Neural progenitor cell (in vitro differentiated cells): ENCODE measurements around the gene ZNF341. TPM values are rescaled to one million over a fixed set of nuclear protein-coding genes. Genes with fewer than 3 reads are reported as not detected.

Experiments used
- DNase-seq: peaks from one replicate; pipeline ENCODE4 v3.0.0-alpha.2; 2016; ENCODE audit warnings: low spot score
- H2AFZ ChIP-seq: fragments of 200-600 bp; sonication (generic); replicated peaks from 2 replicates; pipeline ENCODE4 v1.6.1; 2016; ENCODE audit warnings: antibody characterized with exemption
- H3F3A ChIP-seq: fragments of 200-600 bp; sonication (generic); 2 replicates; pipeline ENCODE4 v1.6.1; 2016; ENCODE audit warnings: antibody characterized with exemption, low read depth
- H3K27ac ChIP-seq: fragments of 200-600 bp; sonication (generic); 2 replicates; pipeline ENCODE4 v1.5.1; 2016; ENCODE audit warnings: mild to moderate bottlenecking
- H3K27me3 ChIP-seq: fragments of 200-600 bp; sonication (generic); 2 replicates; pipeline ENCODE4 v1.6.1; 2016; ENCODE audit warnings: mild to moderate bottlenecking, moderate library complexity
- H3K36me3 ChIP-seq: fragments of 200-600 bp; sonication (generic); 2 replicates; pipeline ENCODE4 v1.5.1; 2016
- H3K4me1 ChIP-seq: fragments of 200-600 bp; sonication (generic); 2 replicates; pipeline ENCODE4 v1.6.1; 2016; ENCODE audit warnings: mixed run types
- H3K4me2 ChIP-seq: fragments of 200-600 bp; sonication (generic); 2 replicates; pipeline ENCODE4 v1.6.1; 2016
- H3K4me3 ChIP-seq: fragments of 200-600 bp; sonication (generic); 2 replicates; pipeline ENCODE4 v1.5.1; 2016
- H3K79me2 ChIP-seq: fragments of 200-600 bp; sonication (generic); 2 replicates; pipeline ENCODE4 v1.6.1; 2016; ENCODE audit warnings: low read depth
- H3K9ac ChIP-seq: fragments of 200-600 bp; sonication (generic); 2 replicates; pipeline ENCODE4 v1.6.1; 2016
- H3K9me3 ChIP-seq: fragments of 200-600 bp; sonication (generic); 2 replicates; pipeline ENCODE4 v1.5.1; 2016; ENCODE audit warnings: low read depth
- H4K20me1 ChIP-seq: fragments of 200-600 bp; sonication (generic); 2 replicates; pipeline ENCODE4 v1.6.1; 2016; ENCODE audit warnings: low read depth
- H3K27ac Mint-ChIP-seq: 3 replicates; pipeline ENCODE4 v1.8.0; 2021; ENCODE audit warnings: mixed read lengths
- H3K27me3 Mint-ChIP-seq: 2 replicates; pipeline ENCODE4 v1.8.0; 2022; ENCODE audit warnings: low read depth, mild to moderate bottlenecking, inconsistent platforms, moderate library complexity, mixed read lengths; ENCODE audit not compliant: insufficient read depth
- H3K36me3 Mint-ChIP-seq: 3 replicates; pipeline ENCODE4 v1.8.0; 2021; ENCODE audit warnings: mixed read lengths
- H3K4me1 Mint-ChIP-seq: 3 replicates; pipeline ENCODE4 v1.8.0; 2021; ENCODE audit warnings: mixed read lengths
- H3K4me3 Mint-ChIP-seq: 3 replicates; pipeline ENCODE4 v1.8.0; 2021; ENCODE audit warnings: mild to moderate bottlenecking, moderate library complexity, mixed read lengths
- H3K9me3 Mint-ChIP-seq: 3 replicates; pipeline ENCODE4 v1.8.0; 2020; ENCODE audit warnings: mixed read lengths
- EZH2 ChIP-seq: fragments of 200-600 bp; sonication (generic); IDR thresholded peaks from 2 replicates; pipeline ENCODE4 v1.6.1; 2017; ENCODE audit warnings: antibody characterized with exemption, mild to moderate bottlenecking, moderate library complexity
- EZH2phosphoT487 ChIP-seq: fragments of 200-600 bp; sonication (generic); IDR thresholded peaks from 2 replicates; pipeline ENCODE4 v1.6.1; 2017; ENCODE audit warnings: antibody characterized with exemption
- total RNA-seq: library from RNA; depleted of rRNA; stranded (reverse); fragments of >200 nt; gene quantifications from 2 replicates; pipeline ENCODE4 v1.2.3, GENCODE V29; 2015; ENCODE audit warnings: low replicate concordance
- TF ChIP-seq, protein P1 (sequence below): fragments of 200-600 bp; sonication (generic); IDR thresholded peaks from 2 replicates; pipeline ENCODE4 v1.5.1; 2017; ENCODE audit warnings: antibody characterized with exemption, mild to moderate bottlenecking

ZNF341 gene
- total RNA-seq, 1 donor from 2014 or later: 0.82 TPM

DNA sequence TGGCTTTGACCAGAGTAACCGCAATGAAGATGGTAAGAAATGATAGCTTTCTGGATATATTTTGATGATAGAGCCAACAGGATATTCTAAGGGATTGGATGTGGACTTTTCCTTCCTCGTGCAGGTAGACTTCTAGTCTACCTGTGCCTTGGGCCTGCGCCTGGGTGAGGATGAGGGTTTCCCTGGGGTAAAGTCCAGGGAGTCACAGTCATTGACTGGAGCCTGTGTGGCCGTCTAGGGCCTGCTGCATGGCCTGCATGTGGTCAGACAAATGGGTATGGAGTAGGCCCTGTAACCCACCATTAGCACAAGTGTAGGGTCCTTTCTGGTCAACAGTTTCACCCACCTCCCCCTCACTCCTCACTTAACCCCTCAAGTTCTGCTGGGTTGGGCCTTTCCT is 66.6 kb downstream of the ZNF341 start:
- no peaks in the 10 kb centered on the region for H3K4me1 ChIP-seq
- H3K79me2 ChIP-seq: no peaks in the 10 kb centered on the region
- H3K27ac Mint-ChIP-seq: no peak overlapping the region
- no peaks in the 10 kb centered on the region for H3K36me3 Mint-ChIP-seq
- H3K4me2 ChIP-seq: no peak overlapping the region
- H3K4me1 Mint-ChIP-seq: no peaks in the 10 kb centered on the region
- no peak overlapping the region for H3K4me3 ChIP-seq
- H3K4me3 Mint-ChIP-seq: no peak overlapping the region
- H3K27me3 Mint-ChIP-seq: peaks cover 3% of the 10 kb centered on the region
- no peak overlapping the region for H2AFZ ChIP-seq
- DNase-seq: no peak
- no peak overlapping the region for H3K9ac ChIP-seq
- H3K27me3 ChIP-seq: no peaks in the 10 kb centered on the region
- H4K20me1 ChIP-seq: no peaks in the 10 kb centered on the region
- H3K27ac ChIP-seq: no peak overlapping the region
- TF ChIP-seq EZH2phosphoT487: no peak
- TF ChIP-seq, protein P1, sequence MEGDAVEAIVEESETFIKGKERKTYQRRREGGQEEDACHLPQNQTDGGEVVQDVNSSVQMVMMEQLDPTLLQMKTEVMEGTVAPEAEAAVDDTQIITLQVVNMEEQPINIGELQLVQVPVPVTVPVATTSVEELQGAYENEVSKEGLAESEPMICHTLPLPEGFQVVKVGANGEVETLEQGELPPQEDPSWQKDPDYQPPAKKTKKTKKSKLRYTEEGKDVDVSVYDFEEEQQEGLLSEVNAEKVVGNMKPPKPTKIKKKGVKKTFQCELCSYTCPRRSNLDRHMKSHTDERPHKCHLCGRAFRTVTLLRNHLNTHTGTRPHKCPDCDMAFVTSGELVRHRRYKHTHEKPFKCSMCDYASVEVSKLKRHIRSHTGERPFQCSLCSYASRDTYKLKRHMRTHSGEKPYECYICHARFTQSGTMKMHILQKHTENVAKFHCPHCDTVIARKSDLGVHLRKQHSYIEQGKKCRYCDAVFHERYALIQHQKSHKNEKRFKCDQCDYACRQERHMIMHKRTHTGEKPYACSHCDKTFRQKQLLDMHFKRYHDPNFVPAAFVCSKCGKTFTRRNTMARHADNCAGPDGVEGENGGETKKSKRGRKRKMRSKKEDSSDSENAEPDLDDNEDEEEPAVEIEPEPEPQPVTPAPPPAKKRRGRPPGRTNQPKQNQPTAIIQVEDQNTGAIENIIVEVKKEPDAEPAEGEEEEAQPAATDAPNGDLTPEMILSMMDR: no peak
- no peak for TF ChIP-seq EZH2
- no peaks in the 10 kb centered on the region for H3K9me3 ChIP-seq
- H3K9me3 Mint-ChIP-seq: peaks cover 5% of the 10 kb centered on the region
- H3F3A ChIP-seq: no peaks in the 10 kb centered on the region
- H3K36me3 ChIP-seq: no peaks in the 10 kb centered on the region

DNA sequence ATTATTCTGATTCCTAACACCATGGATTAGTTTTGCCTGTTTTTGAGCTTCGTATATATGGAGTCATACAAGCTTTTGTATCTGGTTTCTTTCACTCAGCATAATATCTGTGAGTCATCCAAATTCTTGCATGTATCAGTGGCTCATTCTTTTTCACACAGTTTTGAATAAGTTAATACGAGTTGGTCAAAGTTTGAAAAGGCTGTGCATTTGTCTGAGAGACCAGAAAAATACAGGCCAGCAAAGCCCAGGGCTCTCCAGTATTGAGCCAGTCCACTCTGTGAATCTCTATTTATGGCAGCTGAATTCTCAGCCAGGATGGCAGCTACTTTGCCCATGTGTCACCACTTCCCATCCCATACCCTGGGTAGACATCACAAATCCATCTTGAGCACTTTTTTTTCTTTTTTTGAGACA is 72.1 kb downstream of the ZNF341 start:
- no peak overlapping the region for H3K4me3 Mint-ChIP-seq
- H3K9ac ChIP-seq: no peak overlapping the region
- no peak for DNase-seq
- no peaks in the 10 kb centered on the region for H3K36me3 ChIP-seq
- H4K20me1 ChIP-seq: no peaks in the 10 kb centered on the region
- TF ChIP-seq EZH2: no peak
- TF ChIP-seq, protein P1: no peak
- no peak overlapping the region for H2AFZ ChIP-seq
- H3F3A ChIP-seq: no peaks in the 10 kb centered on the region
- H3K27me3 ChIP-seq: no peaks in the 10 kb centered on the region
- H3K36me3 Mint-ChIP-seq: no peaks in the 10 kb centered on the region
- no peak overlapping the region for H3K27ac ChIP-seq
- no peaks in the 10 kb centered on the region for H3K9me3 ChIP-seq
- no peak overlapping the region for H3K27ac Mint-ChIP-seq
- H3K27me3 Mint-ChIP-seq: peaks cover 2% of the 10 kb centered on the region
- peaks cover 5% of the 10 kb centered on the region for H3K9me3 Mint-ChIP-seq
- H3K4me2 ChIP-seq: no peak overlapping the region
- no peaks in the 10 kb centered on the region for H3K79me2 ChIP-seq
- no peaks in the 10 kb centered on the region for H3K4me1 ChIP-seq
- peaks cover 3% of the 10 kb centered on the region for H3K4me1 Mint-ChIP-seq
- no peak overlapping the region for H3K4me3 ChIP-seq

DNA sequence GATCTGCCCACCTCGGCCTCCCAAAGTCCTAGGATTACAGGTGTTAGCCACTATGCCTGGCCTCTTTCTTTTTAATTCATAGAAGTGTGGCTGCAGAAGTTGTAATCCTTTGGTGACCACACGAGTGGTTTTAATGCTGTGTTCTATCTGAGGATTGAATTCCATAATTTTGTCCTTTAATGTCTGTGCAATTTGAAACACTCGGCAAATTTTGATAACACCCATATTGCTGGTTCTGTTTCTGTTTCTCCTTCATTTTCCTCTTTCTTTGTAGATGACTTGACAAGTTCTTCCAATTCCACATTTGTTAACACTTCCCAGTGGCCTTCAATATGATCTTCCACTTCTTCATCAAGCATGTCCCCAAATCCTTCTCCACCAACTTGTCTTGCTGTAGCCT is 76.6 kb downstream of the ZNF341 start:
- no peak overlapping the region for H3K9ac ChIP-seq
- H3K36me3 ChIP-seq: no peaks in the 10 kb centered on the region
- peaks cover 21% of the 10 kb centered on the region for H3K79me2 ChIP-seq
- H3K9me3 Mint-ChIP-seq: no peaks in the 10 kb centered on the region
- H3K27ac ChIP-seq: no peak overlapping the region
- TF ChIP-seq EZH2: no peak
- TF ChIP-seq EZH2phosphoT487: no peak
- TF ChIP-seq, protein P1: no peak
- peaks cover 16% of the 10 kb centered on the region for H4K20me1 ChIP-seq
- H3K27ac Mint-ChIP-seq: peak overlapping the region; percentile 23
- H3K9me3 ChIP-seq: no peaks in the 10 kb centered on the region
- H2AFZ ChIP-seq: no peak overlapping the region
- H3K27me3 Mint-ChIP-seq: peaks cover 2% of the 10 kb centered on the region
- peaks cover 10% of the 10 kb centered on the region for H3K4me1 ChIP-seq
- H3K4me3 Mint-ChIP-seq: no peak overlapping the region
- peaks cover 16% of the 10 kb centered on the region for H3K4me1 Mint-ChIP-seq
- H3K4me2 ChIP-seq: no peak overlapping the region
- peaks cover 13% of the 10 kb centered on the region for H3F3A ChIP-seq
- DNase-seq: no peak
- no peaks in the 10 kb centered on the region for H3K27me3 ChIP-seq
- H3K4me3 ChIP-seq: no peak overlapping the region
- no peaks in the 10 kb centered on the region for H3K36me3 Mint-ChIP-seq
